Testis (tissue), 3 donors: ENCODE measurements around the gene TNFRSF4. TPM values are rescaled to one million over a fixed set of nuclear protein-coding genes. Genes with fewer than 3 reads are reported as not detected.

Experiments
- DNase-seq: peaks from one replicate; pipeline ENCODE4 v3.0.0-alpha.2; 2019
- H3K27ac ChIP-seq, 2 donors: fragments of 200-600 bp; sonication (generic); one replicate each; pipeline ENCODE4 v1.5.1; 2019
- H3K27me3 ChIP-seq: fragments of 200-600 bp; sonication (generic); one replicate; pipeline ENCODE4 v1.5.1; 2019
- H3K36me3 ChIP-seq: fragments of 200-600 bp; sonication (generic); one replicate; pipeline ENCODE4 v1.5.1; 2017; ENCODE audit warnings: low read depth; ENCODE audit errors: missing control alignments
- H3K4me1 ChIP-seq: fragments of 200-600 bp; sonication (generic); one replicate; pipeline ENCODE4 v1.5.1; 2019
- H3K4me3 ChIP-seq, 2 donors: fragments of 200-600 bp; sonication (generic); one replicate each; pipeline ENCODE4 v1.5.1; 2017 to 2019
- H3K9me3 ChIP-seq: fragments of 200-600 bp; sonication (generic); one replicate; pipeline ENCODE4 v1.5.1; 2017
- CTCF ChIP-seq, 3 experiments: fragments of 450-650 bp in 2 of 3; fragments of 200-600 bp in 1 of 3; sonication (generic) in 1 of 3; IDR thresholded peaks; one replicate each; pipeline ENCODE4 v1.5.1; 2016 to 2019; ENCODE audit warnings: antibody characterized with exemption in 3 of 3, mild to moderate bottlenecking in 2 of 3, moderate library complexity in 1 of 3
- POLR2A ChIP-seq: fragments of 450-650 bp; IDR thresholded peaks from one replicate; pipeline ENCODE4 v1.6.1; 2017; ENCODE audit warnings: antibody characterized with exemption, mild to moderate bottlenecking, moderate library complexity
- WGBS, 2 donors: methylation state at CpG; one replicate each; pipeline ENCODE4 v1.1.5; 2018; 5-methylcytosine and 5-hydroxymethylcytosine counted together
- intact Hi-C: fragments of 100-400 bp; cut with DNase I; formaldehyde crosslinking; loops from one replicate; pipeline ENCODE4 v1.15.1; 2023; ENCODE audit warnings: low total_unique reads
- polyA plus RNA-seq: library from polyadenylated mRNA; stranded (reverse); fragments of 350-450 nt; fragmentation: Illumina TruSeq; extraction: RNeasy Lipid Tissue Mini Kit (QIAGEN cat#74804); gene quantifications from one replicate; pipeline ENCODE4 v1.2.3, GENCODE V29; 2014; ENCODE audit warnings: low read depth, low replicate concordance; ENCODE audit not compliant: insufficient read depth
- total RNA-seq, 2 donors: library from RNA; depleted of rRNA; stranded (reverse); fragments of >200 nt; gene quantifications; one replicate each; pipeline ENCODE4 v1.2.3, GENCODE V29; 2016

Gene TNFRSF4
- total and polyA plus RNA-seq, 3 donors from 2014 or later = 0.80 to 1.4 (median 0.87) TPM

- H3K36me3 ChIP-seq = no peaks in the 10 kb centered on the region
- 92 to 97% methylated on average over 22 to 26 of the region's 30 CpGs for WGBS, 2 donors
Observed at GRCh38 chr1:1221887-1222574, 8.1 kb upstream of the TNFRSF4 start.

GRCh38 chr1:1220197-1220596, 6.2 kb upstream of the TNFRSF4 start:
- no peak for DNase-seq
- Histone ChIP-seq H3K27me3 (no peaks in the 10 kb centered on the region), H3K27ac (no peak overlapping the region), H3K4me3 (no peak overlapping the region), H3K9me3 (no peaks in the 10 kb centered on the region), H3K36me3 (no peaks in the 10 kb centered on the region), H3K4me1 (no peaks in the 10 kb centered on the region)
- intact Hi-C loops = no loop called here
- 89 to 93% methylated on average over 10 to 24 of the region's 24 CpGs for WGBS, 2 donors
- no peak for TF ChIP-seq POLR2A
- no peak for TF ChIP-seq CTCF (IDR thresholded peaks at IDR 0.05)

More at GRCh38 chr1:1221887-1222574, 8.1 kb upstream of the TNFRSF4 start:
- H3K9me3 ChIP-seq = no peaks in the 10 kb centered on the region
- TF ChIP-seq POLR2A (no peak), CTCF (IDR thresholded peaks at IDR 0.05) (no peak)
- H3K27ac ChIP-seq = no peak overlapping the region
- intact Hi-C loops = no loop called here
- no peak overlapping the region for H3K4me3 ChIP-seq
- no peaks in the 10 kb centered on the region for H3K4me1 ChIP-seq
- DNase-seq = no peak
- H3K27me3 ChIP-seq = no peaks in the 10 kb centered on the region

GRCh38 chr1:1219341-1219740, 5.4 kb upstream of the TNFRSF4 start:
- DNase-seq = no peak
- Histone ChIP-seq H3K4me3 (no peak overlapping the region), H3K36me3 (no peaks in the 10 kb centered on the region), H3K9me3 (no peaks in the 10 kb centered on the region), H3K4me1 (peaks cover 3% of the 10 kb centered on the region), H3K27ac (no peak overlapping the region), H3K27me3 (no peaks in the 10 kb centered on the region)
- intact Hi-C loops = no loop called here
- TF ChIP-seq CTCF (IDR thresholded peaks at IDR 0.05) (no peak), POLR2A (no peak)
- WGBS, 2 donors = 95 to 96% methylated on average over 14 to 20 of the region's 20 CpGs

GRCh38 chr1:1218524-1219200, 4.7 kb upstream of the TNFRSF4 start:
- peaks cover 3% of the 10 kb centered on the region for H3K4me1 ChIP-seq
- DNase-seq = no peak
- WGBS, 2 donors = 94 to 100% methylated on average over 4 to 36 of the region's 36 CpGs
- no peaks in the 10 kb centered on the region for H3K27me3 ChIP-seq
- TF ChIP-seq POLR2A = no peak
- TF ChIP-seq CTCF (IDR thresholded peaks at IDR 0.05) = no peak
- intact Hi-C loops = no loop called here
- H3K4me3 ChIP-seq = no peak overlapping the region
- H3K36me3 ChIP-seq = no peaks in the 10 kb centered on the region
- H3K27ac ChIP-seq = no peak overlapping the region
- no peaks in the 10 kb centered on the region for H3K9me3 ChIP-seq
